ENCODE results near the gene MMS22L. TPM values are rescaled to one million over a fixed set of nuclear protein-coding genes. Genes with fewer than 3 reads are reported as not detected.

The MMS22L gene
- total RNA-seq, 2 donors from 2014 or later: 40.9 to 62.0 TPM

GRCh38 chr6:97282238-97282725 is 734 bp downstream of the MMS22L start:
- no peaks in the 10 kb centered on the region for H3K9me3 Mint-ChIP-seq
- peak overlapping the region; percentile 94 for H3K4me3 Mint-ChIP-seq
- ATAC-seq (replicated peaks): no peak
- peak overlapping the region; percentile 89 for H3K27ac Mint-ChIP-seq
- H3K36me3 Mint-ChIP-seq (ENCODE audit: low read depth): peaks cover 53% of the 10 kb centered on the region
- no peaks in the 10 kb centered on the region for H3K27me3 Mint-ChIP-seq
- peaks cover 4% of the 10 kb centered on the region for H3K4me1 Mint-ChIP-seq

GRCh38 chr6:97280766-97281165 is 2.2 kb downstream of the MMS22L start:
- peaks cover 4% of the 10 kb centered on the region for H3K4me1 Mint-ChIP-seq
- H3K4me3 Mint-ChIP-seq: peak overlapping the region; percentile 94
- no peaks in the 10 kb centered on the region for H3K27me3 Mint-ChIP-seq
- no peaks in the 10 kb centered on the region for H3K9me3 Mint-ChIP-seq
- H3K36me3 Mint-ChIP-seq (ENCODE audit: low read depth): peaks cover 69% of the 10 kb centered on the region
- no peak for ATAC-seq (replicated peaks)
- H3K27ac Mint-ChIP-seq: no peak overlapping the region

- no peak for ATAC-seq (replicated peaks)
- Mint-ChIP-seq H3K36me3 (ENCODE audit: low read depth) (peaks cover 100% of the 10 kb centered on the region), H3K27me3 (no peaks in the 10 kb centered on the region), H3K4me3 (no peak overlapping the region), H3K9me3 (no peaks in the 10 kb centered on the region), H3K4me1 (peaks cover 4% of the 10 kb centered on the region), H3K27ac (no peak overlapping the region)
These were observed 7.2 kb downstream of the MMS22L start for GRCh38 chr6:97275804-97276203.

GRCh38 chr6:97269821-97270220 is 13.2 kb downstream of the MMS22L start:
- no peak overlapping the region for H3K27ac Mint-ChIP-seq
- H3K27me3 Mint-ChIP-seq: no peaks in the 10 kb centered on the region
- peaks cover 5% of the 10 kb centered on the region for H3K4me1 Mint-ChIP-seq
- ATAC-seq (replicated peaks): no peak
- H3K36me3 Mint-ChIP-seq (ENCODE audit: low read depth): peaks cover 100% of the 10 kb centered on the region
- no peak overlapping the region for H3K4me3 Mint-ChIP-seq
- no peaks in the 10 kb centered on the region for H3K9me3 Mint-ChIP-seq

- H3K27ac Mint-ChIP-seq: no peak overlapping the region
- ATAC-seq (replicated peaks): no peak
These were observed 20.3 kb downstream of the MMS22L start for GRCh38 chr6:97262676-97263075.

GRCh38 chr6:97246842-97247241 is 36.2 kb downstream of the MMS22L start:
- no peaks in the 10 kb centered on the region for H3K27me3 Mint-ChIP-seq
- no peak overlapping the region for H3K27ac Mint-ChIP-seq
- peaks cover 4% of the 10 kb centered on the region for H3K9me3 Mint-ChIP-seq
- H3K36me3 Mint-ChIP-seq (ENCODE audit: low read depth): peaks cover 60% of the 10 kb centered on the region
- no peak overlapping the region for H3K4me3 Mint-ChIP-seq
- no peaks in the 10 kb centered on the region for H3K4me1 Mint-ChIP-seq
- no peak for ATAC-seq (replicated peaks)

More at GRCh38 chr6:97262676-97263075, 20.3 kb downstream of the MMS22L start:
- no peak overlapping the region for H3K4me3 Mint-ChIP-seq
- H3K36me3 Mint-ChIP-seq (ENCODE audit: low read depth): peaks cover 85% of the 10 kb centered on the region
- H3K4me1 Mint-ChIP-seq: no peaks in the 10 kb centered on the region
- no peaks in the 10 kb centered on the region for H3K27me3 Mint-ChIP-seq
- no peaks in the 10 kb centered on the region for H3K9me3 Mint-ChIP-seq

- ATAC-seq (replicated peaks): peak; percentile 84
- H3K4me3 Mint-ChIP-seq: no peak overlapping the region
- H3K9me3 Mint-ChIP-seq: peaks cover 7% of the 10 kb centered on the region
- no peaks in the 10 kb centered on the region for H3K4me1 Mint-ChIP-seq
- no peak overlapping the region for H3K27ac Mint-ChIP-seq
- H3K36me3 Mint-ChIP-seq (ENCODE audit: low read depth): peaks cover 51% of the 10 kb centered on the region
- H3K27me3 Mint-ChIP-seq: no peaks in the 10 kb centered on the region
These were observed 42.8 kb downstream of the MMS22L start for GRCh38 chr6:97240222-97240621.

- Mint-ChIP-seq H3K27me3 (no peaks in the 10 kb centered on the region), H3K4me1 (no peaks in the 10 kb centered on the region), H3K36me3 (ENCODE audit: low read depth) (peaks cover 76% of the 10 kb centered on the region), H3K9me3 (no peaks in the 10 kb centered on the region), H3K27ac (no peak overlapping the region), H3K4me3 (no peak overlapping the region)
- ATAC-seq (replicated peaks): no peak
These were observed 51.1 kb downstream of the MMS22L start for GRCh38 chr6:97231911-97232310.

- Mint-ChIP-seq H3K4me3 (no peak overlapping the region), H3K27ac (no peak overlapping the region), H3K4me1 (no peaks in the 10 kb centered on the region), H3K36me3 (ENCODE audit: low read depth) (peaks cover 29% of the 10 kb centered on the region), H3K9me3 (no peaks in the 10 kb centered on the region), H3K27me3 (no peaks in the 10 kb centered on the region)
- ATAC-seq (replicated peaks): no peak
These were observed 60.1 kb downstream of the MMS22L start for GRCh38 chr6:97222903-97223302.

GRCh38 chr6:97218912-97219311 is 64.1 kb downstream of the MMS22L start:
- Mint-ChIP-seq H3K9me3 (no peaks in the 10 kb centered on the region), H3K27me3 (no peaks in the 10 kb centered on the region), H3K4me1 (no peaks in the 10 kb centered on the region), H3K36me3 (ENCODE audit: low read depth) (no peaks in the 10 kb centered on the region), H3K27ac (no peak overlapping the region), H3K4me3 (no peak overlapping the region)
- no peak for ATAC-seq (replicated peaks)

- H3K9me3 Mint-ChIP-seq: no peaks in the 10 kb centered on the region
- H3K27me3 Mint-ChIP-seq: no peaks in the 10 kb centered on the region
- H3K4me3 Mint-ChIP-seq: no peak overlapping the region
- no peak overlapping the region for H3K27ac Mint-ChIP-seq
- H3K36me3 Mint-ChIP-seq (ENCODE audit: low read depth): peaks cover 20% of the 10 kb centered on the region
- peak; percentile 28 for ATAC-seq (replicated peaks)
- no peaks in the 10 kb centered on the region for H3K4me1 Mint-ChIP-seq
These were observed 67.8 kb downstream of the MMS22L start for GRCh38 chr6:97215157-97215769.

- H3K4me1 Mint-ChIP-seq: no peaks in the 10 kb centered on the region
- no peak for ATAC-seq (replicated peaks)
- H3K27ac Mint-ChIP-seq: no peak overlapping the region
- H3K36me3 Mint-ChIP-seq (ENCODE audit: low read depth): peaks cover 22% of the 10 kb centered on the region
- no peaks in the 10 kb centered on the region for H3K9me3 Mint-ChIP-seq
- no peaks in the 10 kb centered on the region for H3K27me3 Mint-ChIP-seq
- no peak overlapping the region for H3K4me3 Mint-ChIP-seq
These were observed 68.3 kb downstream of the MMS22L start for GRCh38 chr6:97214671-97215070.

- H3K27me3 Mint-ChIP-seq: no peaks in the 10 kb centered on the region
- no peak for ATAC-seq (replicated peaks)
- no peak overlapping the region for H3K27ac Mint-ChIP-seq
- no peaks in the 10 kb centered on the region for H3K9me3 Mint-ChIP-seq
- no peak overlapping the region for H3K4me3 Mint-ChIP-seq
- H3K36me3 Mint-ChIP-seq (ENCODE audit: low read depth): peaks cover 13% of the 10 kb centered on the region
- no peaks in the 10 kb centered on the region for H3K4me1 Mint-ChIP-seq
These were observed 75.6 kb downstream of the MMS22L start for GRCh38 chr6:97207383-97207782.

- no peak for ATAC-seq (replicated peaks)
- H3K27me3 Mint-ChIP-seq: no peaks in the 10 kb centered on the region
- H3K4me1 Mint-ChIP-seq: no peaks in the 10 kb centered on the region
- peaks cover 10% of the 10 kb centered on the region for H3K36me3 Mint-ChIP-seq (ENCODE audit: low read depth)
- no peak overlapping the region for H3K27ac Mint-ChIP-seq
- no peak overlapping the region for H3K4me3 Mint-ChIP-seq
- H3K9me3 Mint-ChIP-seq: no peaks in the 10 kb centered on the region
These were observed 77.0 kb downstream of the MMS22L start for GRCh38 chr6:97205966-97206365.

- Mint-ChIP-seq H3K27me3 (no peaks in the 10 kb centered on the region), H3K4me1 (no peaks in the 10 kb centered on the region)
These were observed 79.7 kb downstream of the MMS22L start for GRCh38 chr6:97203343-97203742.

More at GRCh38 chr6:97203343-97203742, 79.7 kb downstream of the MMS22L start:
- Mint-ChIP-seq H3K36me3 (ENCODE audit: low read depth) (peaks cover 5% of the 10 kb centered on the region), H3K27ac (no peak overlapping the region), H3K9me3 (no peaks in the 10 kb centered on the region), H3K4me3 (no peak overlapping the region)
- no peak for ATAC-seq (replicated peaks)

Data from activated T-helper 17 cell treated with anti-CD3 and anti-CD28 coated beads, Interleukin-2, amount 50 U/mL, for 72 hours (primary cell).